Panc1 (cell line): ENCODE results near the gene CCDC137. TPM values are rescaled to one million over a fixed set of nuclear protein-coding genes. Genes with fewer than 3 reads are reported as not detected.
"Not testable (repeated sequence)": the region's sequence is repeated elsewhere in the genome, so short reads cannot be mapped to it uniquely, and the experiment has no call there.

ENCODE experiments used
- ATAC-seq: fragments of 200-7000 bp; cut with Tn5 transposase; 2 replicates; pipeline ENCODE4 v1.9.1; 2020; ENCODE audit warnings: mild to moderate bottlenecking, moderate library complexity
- Bru-seq: library from RNA; stranded (reverse); fragments of 400-500 nt; gene quantifications from one replicate; lab custom pipeline; 2021; lab: Mats Ljungman, UMichigan
- BruChase-seq, 2 experiments: library from RNA; stranded (reverse); fragments of 400-500 nt; gene quantifications; one replicate each; lab custom pipeline; 2021; lab: Mats Ljungman, UMichigan
- BruUV-seq: library from RNA; stranded (reverse); fragments of 400-500 nt; replicated peaks from 2 replicates; lab custom pipeline; 2021; lab: Mats Ljungman, UMichigan
- CTCF ChIA-PET: fragments of 300-600 bp; sonication (Branson Sonifier 250); formaldehyde crosslinking; loops from one replicate; lab custom pipeline; 2022; ENCODE audit warnings: antibody characterized with exemption; lab: Charles Lee
- POLR2A ChIA-PET: fragments of 300-600 bp; sonication (Branson Sonifier 250); formaldehyde crosslinking; loops from one replicate; lab custom pipeline; 2022; ENCODE audit warnings: antibody characterized with exemption; lab: Charles Lee
- DNase-seq: peaks from one replicate; pipeline ENCODE4 v3.0.0-alpha.2; 2010; ENCODE audit warnings: low read depth, low spot score
- H3K27ac ChIP-seq: 2 replicates; pipeline ENCODE4 v1.5.1; 2011; ENCODE audit warnings: mild to moderate bottlenecking, low read length, inconsistent platforms
- H3K27me3 ChIP-seq: fragments of 200-500 bp; sonication (Bioruptor generic); 2 replicates; pipeline ENCODE4 v1.6.0; 2014; ENCODE audit warnings: low read length, inconsistent platforms; ENCODE audit not compliant: control insufficient read depth, insufficient read depth
- H3K36me3 ChIP-seq: fragments of 200-500 bp; sonication (Bioruptor generic); 2 replicates; pipeline ENCODE4 v1.5.1; 2014; ENCODE audit warnings: inconsistent platforms, mild to moderate bottlenecking, low read length, moderate library complexity; ENCODE audit not compliant: control insufficient read depth, insufficient read depth
- H3K4me1 ChIP-seq: 2 replicates; pipeline ENCODE4 v1.5.1; 2011; ENCODE audit warnings: inconsistent platforms, mild to moderate bottlenecking, low read length, moderate library complexity; ENCODE audit not compliant: control insufficient read depth, insufficient read depth
- H3K4me3 ChIP-seq, 2 experiments: 2 replicates each; pipeline ENCODE4 v1.5.1; 2011 to 2012; ENCODE audit warnings: low read depth in 2 of 2, low read length in 2 of 2, mild to moderate bottlenecking in 2 of 2, inconsistent platforms in 1 of 2, moderate library complexity in 1 of 2
- H3K9me3 ChIP-seq: fragments of 200-500 bp; sonication (Bioruptor generic); 2 replicates; pipeline ENCODE4 v1.5.1; 2014; ENCODE audit warnings: low read depth, mild to moderate bottlenecking, inconsistent platforms, low read length, moderate library complexity; ENCODE audit not compliant: control insufficient read depth, insufficient read depth
- CTCF ChIP-seq: fragments of 450-650 bp; IDR thresholded peaks from 2 replicates; pipeline ENCODE4 v1.5.1; 2017; ENCODE audit warnings: mild to moderate bottlenecking
- POLR2AphosphoS5 ChIP-seq: IDR thresholded peaks from 2 replicates; pipeline ENCODE4 v1.6.1; 2012; ENCODE audit warnings: mild to moderate bottlenecking, low read depth, low read length, moderate library complexity
- REST ChIP-seq, 2 experiments: IDR thresholded peaks; 2 replicates each; pipeline ENCODE4 v1.6.1; 2011 to 2012; ENCODE audit warnings: low read depth in 2 of 2, control low read depth in 1 of 2, low read length in 1 of 2, mild to moderate bottlenecking in 1 of 2, moderate library complexity in 1 of 2; ENCODE audit not compliant: insufficient read depth in 1 of 2
- SIN3A ChIP-seq: IDR thresholded peaks from 2 replicates; pipeline ENCODE4 v1.6.1; 2012; ENCODE audit warnings: low read depth, mild to moderate bottlenecking, low read length, moderate library complexity, borderline replicate concordance; ENCODE audit not compliant: insufficient read depth
- TCF7L2 ChIP-seq: IDR thresholded peaks from 2 replicates; pipeline ENCODE4 v1.6.1; 2011; ENCODE audit warnings: mild to moderate bottlenecking, low read depth, low read length, inconsistent platforms
- in situ Hi-C: cut with HindIII; loops from 2 replicates; pipeline ENCODE4 v1.10.0; 2016; ENCODE audit warnings: low sequenced_read_pairs, low pct_unique_long_range_greater_than_20kb
- intact Hi-C: fragments of 100-400 bp; cut with micrococcal nuclease; formaldehyde crosslinking; loops from one replicate; pipeline ENCODE4 v1.10.0; 2022; ENCODE audit not compliant: unreplicated experiment
- long read RNA-seq: library from polyadenylated mRNA; unstranded; transcript quantifications from one replicate; pipeline ENCODE4 v2.0.0, GENCODE V29; 2021; ENCODE audit not compliant: unreplicated experiment
- polyA plus RNA-seq: library from polyadenylated mRNA; unstranded; fragments of >200 nt; gene quantifications from one replicate; pipeline ENCODE4 v1.2.1, GENCODE V29; 2012; ENCODE audit warnings: missing spikeins; ENCODE audit not compliant: insufficient read length
- total RNA-seq: library from RNA; stranded (reverse); gene quantifications from one replicate; pipeline ENCODE4 v1.2.1, GENCODE V29; 2021; ENCODE audit not compliant: unreplicated experiment

CCDC137 gene
- 74.6 TPM for total RNA-seq
- 88.5 TPM for polyA plus RNA-seq
- percentile 94 among the genes with signal in this experiment for Bru-seq, nascent RNA
- BruChase-seq, experiment 1, labeled RNA remaining after a 2-hour chase: percentile 97 among the genes with signal in this experiment
- percentile 94 among the genes with signal in this experiment for BruChase-seq, experiment 2, labeled RNA remaining after a 6-hour chase
- long read RNA-seq, transcript CCDC137-201 (6 exons, 2,468 nt): major isoform, 131 of 229 reads
- long read RNA-seq, partial matches to known transcripts: 40 of 229 reads
- long read RNA-seq, other reads (novel, unspliced or antisense): 54 of 229 reads

DNA sequence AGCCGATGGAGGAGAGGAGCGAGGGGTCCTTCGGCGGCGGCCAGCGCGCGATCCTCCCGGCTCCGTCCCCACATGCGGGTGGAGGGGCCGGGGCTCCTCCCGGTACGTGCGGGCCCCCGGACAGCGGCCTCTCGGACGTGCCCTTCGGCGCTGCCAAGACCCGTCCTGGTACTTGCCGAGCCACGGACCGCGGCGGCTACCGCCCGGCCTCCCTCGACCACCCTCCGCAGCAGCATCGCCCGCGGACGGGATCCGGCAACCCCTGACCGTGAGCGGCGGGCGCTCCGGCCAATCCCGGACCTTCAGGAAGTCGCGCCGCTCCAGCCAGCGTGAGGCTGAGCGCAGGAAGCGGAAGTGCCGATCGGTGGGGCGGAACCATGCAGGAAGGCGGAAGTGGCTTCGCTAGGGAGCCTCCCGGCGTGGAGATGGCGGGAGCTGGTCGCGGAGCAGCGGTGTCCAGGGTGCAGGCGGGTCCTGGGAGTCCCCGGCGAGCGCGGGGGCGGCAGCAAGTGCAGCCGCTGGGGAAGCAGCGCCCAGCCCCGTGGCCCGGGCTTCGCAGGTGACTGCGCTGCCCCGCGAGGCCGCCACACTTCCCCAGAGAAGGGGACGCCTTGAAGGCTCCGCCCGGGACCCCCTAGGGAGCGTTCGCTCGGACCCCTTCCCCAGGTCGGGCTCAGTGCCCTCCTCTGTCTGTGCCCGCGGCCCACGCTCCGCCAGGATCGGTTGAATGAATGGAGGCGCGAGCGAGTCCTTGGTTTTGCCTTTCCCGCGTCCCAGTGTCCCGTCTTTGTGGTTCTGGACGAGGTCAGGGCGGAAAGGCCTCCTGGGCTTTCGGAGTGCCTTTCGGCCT is at the start of gene CCDC137, which contains the start of gene OXLD1:
Gene CCDC137, plus strand, starts transcription at position 396 of the 850 bp plus-strand sequence. Its CDS starts 30 bp downstream, at position 426.
Gene OXLD1, minus strand, starts transcription at position 264 of the 850 bp plus-strand sequence. Its CDS starts 28 bp downstream, at position 236.
- Histone ChIP-seq H3K27ac (peak within 1 kb of the TSS; percentile 99), H3K4me3 (peak within 1 kb of the TSS; percentile 86 to 88), H3K27me3 (no peaks in the 10 kb centered on the region), H3K36me3 (no peaks in the 10 kb centered on the region; the same call in 1 of the 2 replicates), H3K4me1 (peaks cover 21% of the 10 kb centered on the region), H3K9me3 (no peaks in the 10 kb centered on the region)
- ATAC-seq: peak; percentile 98
- TF ChIP-seq REST (IDR thresholded peaks at IDR 0.05; ENCODE audit: insufficient read depth in 1 of 2, low read depth in 2 of 2, low read length in 1 of 2) (peak in 1 of 2 experiments; percentile 57; a peak in 1 of 4 replicates), TCF7L2 (peak; percentile 59; the same call in 1 of the 2 replicates), SIN3A (peak; percentile 88; the same call in 1 of the 2 replicates), CTCF (no peak), POLR2AphosphoS5 (peak; percentile 95)
- BruUV-seq: no TSS peak
- DNase-seq: peak; percentile 60
- intact Hi-C loops (loop anchor here (5.0 kb wide), 1 partner anchor 34 kb away; no protein-coding TSS in a partner anchor), in situ Hi-C loops (no loop called here)
- POLR2A ChIA-PET: interaction anchor here (1.1 kb wide), 1 partner anchor 17 kb away, joined by 3 read pairs; the partner anchor contains the start of genes ARL16 and HGS
- CTCF ChIA-PET: no interaction called here

DNA sequence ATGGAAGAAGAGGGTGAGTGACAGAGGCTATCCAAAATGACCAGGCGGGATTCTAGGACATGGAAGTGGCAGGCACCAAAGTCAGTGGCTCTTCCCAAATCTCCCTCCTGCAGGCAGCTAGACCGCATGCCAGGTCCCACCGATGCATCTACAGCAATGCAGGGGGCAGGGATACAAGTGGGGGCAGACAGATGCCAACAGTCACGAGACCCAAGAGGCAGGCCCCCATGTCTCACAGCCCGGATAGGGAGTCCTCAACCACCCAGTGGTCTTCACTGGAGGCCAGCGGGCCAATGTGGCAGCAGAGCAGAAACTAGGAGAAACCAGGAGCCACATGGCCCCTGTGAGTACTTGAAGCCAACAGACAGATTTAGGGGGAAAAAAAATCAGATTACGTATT is 49.7 kb upstream of the CCDC137 start:
- TF ChIP-seq TCF7L2: no peak
- no peak for TF ChIP-seq SIN3A
- no peak for TF ChIP-seq POLR2AphosphoS5
- no peak for TF ChIP-seq REST (IDR thresholded peaks at IDR 0.05; ENCODE audit: insufficient read depth in 1 of 2, low read depth in 2 of 2, low read length in 1 of 2)
- TF ChIP-seq CTCF: no peak
- Histone ChIP-seq H3K27me3 (no peaks in the 10 kb centered on the region), H3K36me3 (peaks cover 28% of the 10 kb centered on the region), H3K4me3 (no peak overlapping the region), H3K4me1 (no peaks in the 10 kb centered on the region), H3K27ac (no peak overlapping the region), H3K9me3 (no peaks in the 10 kb centered on the region)
- ChIA-PET POLR2A (no interaction called here), CTCF (no interaction called here)
- ATAC-seq (no peak), DNase-seq (no peak)
- in situ Hi-C loops: no loop called here
- BruUV-seq: no TSS peak
- intact Hi-C loops: no loop called here

GRCh38 chr17:81618307-81618706 is 48.2 kb upstream of the CCDC137 start:
- ATAC-seq, DNase-seq, H3K27me3 ChIP-seq, in situ Hi-C loops, H3K9me3 ChIP-seq, BruUV-seq, CTCF ChIA-PET, intact Hi-C loops, POLR2A ChIA-PET, H3K4me1 ChIP-seq, H3K27ac ChIP-seq, H3K4me3 ChIP-seq: not testable (repeated sequence)
- peaks cover 25% of the 10 kb centered on the region for H3K36me3 ChIP-seq
